Liver (tissue), 9 donors: ENCODE data around the gene ZYX. TPM values are rescaled to one million over a fixed set of nuclear protein-coding genes. Genes with fewer than 3 reads are reported as not detected.
A peak's percentile ranks its signal among the peaks of the same experiment; 100 is the strongest.

Experiments
- DNase-seq: peaks from one replicate; pipeline ENCODE4 v3.0.0-alpha.2; 2017; ENCODE audit warnings: low spot score
- H3K27ac ChIP-seq, 2 donors: one replicate each; pipeline ENCODE4 v1.7.0; 2013; ENCODE audit warnings: inconsistent platforms in 2 of 2, low read length in 2 of 2, control low read depth in 1 of 2, low read depth in 1 of 2, mild to moderate bottlenecking in 1 of 2
- H3K27me3 ChIP-seq, 4 donors: one replicate each; pipeline versions ENCODE4 v1.6.1 to v1.7.0; 2013; ENCODE audit warnings: low read length in 3 of 4, inconsistent platforms in 1 of 4, mild to moderate bottlenecking in 1 of 4, moderate library complexity in 1 of 4; ENCODE audit not compliant: control insufficient read depth in 4 of 4, insufficient read depth in 4 of 4
- H3K36me3 ChIP-seq, 4 donors: one replicate each; pipeline versions ENCODE4 v1.6.1 to v1.7.0; 2013; ENCODE audit warnings: low read length in 3 of 4, mild to moderate bottlenecking in 3 of 4, low read depth in 1 of 4, moderate library complexity in 1 of 4; ENCODE audit not compliant: control insufficient read depth in 4 of 4, insufficient read depth in 3 of 4
- H3K4me1 ChIP-seq, 4 donors: one replicate each; pipeline versions ENCODE4 v1.6.1 to v1.7.0; 2013; ENCODE audit warnings: low read length in 3 of 4, mild to moderate bottlenecking in 3 of 4, moderate library complexity in 1 of 4; ENCODE audit not compliant: control insufficient read depth in 4 of 4, insufficient read depth in 4 of 4
- H3K4me3 ChIP-seq, 3 donors: one replicate each; pipeline versions ENCODE4 v1.6.1 to v1.7.0; 2013; ENCODE audit warnings: low read length in 3 of 3, control low read depth in 1 of 3, low read depth in 1 of 3, mild to moderate bottlenecking in 1 of 3
- H3K9ac ChIP-seq, 2 donors: one replicate each; pipeline ENCODE4 v1.7.0; 2013; ENCODE audit warnings: low read length in 2 of 2, mild to moderate bottlenecking in 2 of 2, moderate library complexity in 2 of 2, control low read depth in 1 of 2, low read depth in 1 of 2
- H3K9me3 ChIP-seq, 4 donors: one replicate each; pipeline versions ENCODE4 v1.6.1 to v1.7.0; 2013; ENCODE audit warnings: low read length in 3 of 4; ENCODE audit not compliant: control insufficient read depth in 4 of 4
- CTCF ChIP-seq: fragments of 150-350 bp; IDR thresholded peaks from 2 replicates; pipeline ENCODE4 v1.5.1; 2017; ENCODE audit warnings: improper control_type of control experiment, low read depth, low read length; ENCODE audit not compliant: missing input control
- EGR1 ChIP-seq, 2 donors: IDR thresholded peaks; 2 replicates each; pipeline ENCODE4 v1.6.1; 2016 to 2018; ENCODE audit warnings: antibody characterized with exemption in 2 of 2, low read depth in 2 of 2
- FOXA1 ChIP-seq: IDR thresholded peaks from 2 replicates; pipeline ENCODE4 v1.6.1; 2016; ENCODE audit warnings: antibody characterized with exemption
- FOXA2 ChIP-seq: IDR thresholded peaks from 2 replicates; pipeline ENCODE4 v1.6.1; 2016; ENCODE audit warnings: antibody characterized with exemption
- GABPA ChIP-seq, 2 donors: IDR thresholded peaks in 1 of 2; conservative IDR thresholded peaks in 1 of 2; 2 replicates each; pipeline ENCODE4 v1.6.1; 2016; ENCODE audit warnings: antibody characterized with exemption in 2 of 2, mild to moderate bottlenecking in 1 of 2, moderate library complexity in 1 of 2
- HNF4A ChIP-seq, 2 donors: conservative IDR thresholded peaks; 2 replicates each; pipeline ENCODE4 v1.6.1; 2016; ENCODE audit warnings: antibody characterized with exemption in 2 of 2, mild to moderate bottlenecking in 2 of 2
- HNF4G ChIP-seq: IDR thresholded peaks from 2 replicates; pipeline ENCODE4 v1.6.1; 2016; ENCODE audit warnings: antibody characterized with exemption
- JUND ChIP-seq, 2 donors: IDR thresholded peaks; 2 replicates each; pipeline ENCODE4 v1.6.1; 2016; ENCODE audit warnings: antibody characterized with exemption in 2 of 2
- NR2F2 ChIP-seq: IDR thresholded peaks from 2 replicates; pipeline ENCODE4 v1.6.1; 2016; ENCODE audit warnings: antibody characterized with exemption
- RAD21 ChIP-seq, 2 donors: IDR thresholded peaks; 2 replicates each; pipeline ENCODE4 v1.6.1; 2016; ENCODE audit warnings: antibody characterized with exemption in 2 of 2, mild to moderate bottlenecking in 2 of 2
- REST ChIP-seq: IDR thresholded peaks from 2 replicates; pipeline ENCODE4 v1.6.1; 2016; ENCODE audit warnings: antibody characterized with exemption, mild to moderate bottlenecking
- RXRA ChIP-seq, 2 donors: IDR thresholded peaks; 2 replicates each; pipeline ENCODE4 v1.6.1; 2017 to 2018; ENCODE audit warnings: antibody characterized with exemption in 2 of 2, mild to moderate bottlenecking in 1 of 2
- SP1 ChIP-seq: IDR thresholded peaks from 2 replicates; pipeline ENCODE4 v1.6.1; 2018; ENCODE audit warnings: antibody characterized with exemption, mild to moderate bottlenecking
- TAF1 ChIP-seq: conservative IDR thresholded peaks from 2 replicates; pipeline ENCODE4 v1.6.1; 2016; ENCODE audit warnings: antibody characterized with exemption, mild to moderate bottlenecking
- YY1 ChIP-seq: IDR thresholded peaks from 2 replicates; pipeline ENCODE4 v1.6.1; 2016; ENCODE audit warnings: antibody characterized with exemption, mild to moderate bottlenecking
- WGBS: extraction: QIAGEN DNeasy Blood & Tissue Kit; methylation state at CpG from one replicate; pipeline ENCODE4 v1.1.7; 2013; 5-methylcytosine and 5-hydroxymethylcytosine counted together
- polyA plus RNA-seq, 2 donors: library from polyadenylated mRNA; stranded (reverse) in 1 of 2; unstranded in 1 of 2; fragments of 200-250 nt in 1 of 2; fragments of >200 nt in 1 of 2; fragmentation: Nextera tagmentation in 1 of 2; extraction: Ambion mirVana in 1 of 2; gene quantifications; one replicate each; pipeline versions ENCODE4 v1.2.1 to v1.2.3, GENCODE V29; 2013 to 2015
- total RNA-seq, 2 donors: library from RNA; depleted of rRNA; stranded (reverse); fragments of >200 nt; gene quantifications; one replicate each; pipeline ENCODE4 v1.2.3, GENCODE V29; 2014
- TF ChIP-seq, protein P1 (sequence below): IDR thresholded peaks from 2 replicates; pipeline ENCODE4 v1.6.1; 2016; ENCODE audit warnings: antibody characterized with exemption
- TF ChIP-seq, protein P2 (sequence below): IDR thresholded peaks from 2 replicates; pipeline ENCODE4 v1.6.1; 2016; ENCODE audit warnings: antibody characterized with exemption
- TF ChIP-seq, protein P3 (sequence below): IDR thresholded peaks from 2 replicates; pipeline ENCODE4 v1.6.1; 2016; ENCODE audit warnings: antibody characterized with exemption
- donor health status: healthy.
- donor health status: healthy.
- donor health status: healthy.
- donor health status: healthy.
- donor health status: healthy.

ZYX gene
- total and polyA plus RNA-seq, 4 donors = 15.4 to 49.7 (median 16.5) TPM

- Histone ChIP-seq H3K4me1 (peaks cover 0 to 10% (median 4%) of the 10 kb centered on the region in 4 donors), H3K4me3 (no peak overlapping the region), H3K9me3 (no peaks in the 10 kb centered on the region), H3K36me3 (no peaks in the 10 kb centered on the region), H3K27me3 (no peaks in the 10 kb centered on the region), H3K27ac (no peak overlapping the region), H3K9ac (no peak overlapping the region)
- 2% methylated on average over 3 of the region's 3 CpGs for WGBS
- no peak for DNase-seq
- TF ChIP-seq HNF4G (no peak), REST (no peak), YY1 (no peak), NR2F2 (no peak), FOXA1 (no peak), JUND (IDR thresholded peaks at IDR 0.05) (no peak), CTCF (peak; percentile 80), EGR1 (IDR thresholded peaks at IDR 0.05; ENCODE audit: low read depth in 2 of 2) (no peak), SP1 (no peak), FOXA2 (no peak), HNF4A (conservative IDR thresholded peaks at IDR 0.05) (no peak), RAD21 (IDR thresholded peaks at IDR 0.05) (peak; percentile 94 to 96), GABPA (IDR thresholded peaks at IDR 0.05 in 1 of 2, conservative IDR thresholded peaks at IDR 0.05 in 1 of 2) (no peak), TAF1 (no peak), RXRA (IDR thresholded peaks at IDR 0.05) (peak; percentile 22 to 27)
- TF ChIP-seq, protein P1, sequence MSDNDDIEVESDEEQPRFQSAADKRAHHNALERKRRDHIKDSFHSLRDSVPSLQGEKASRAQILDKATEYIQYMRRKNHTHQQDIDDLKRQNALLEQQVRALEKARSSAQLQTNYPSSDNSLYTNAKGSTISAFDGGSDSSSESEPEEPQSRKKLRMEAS = no peak
- TF ChIP-seq, protein P2, sequence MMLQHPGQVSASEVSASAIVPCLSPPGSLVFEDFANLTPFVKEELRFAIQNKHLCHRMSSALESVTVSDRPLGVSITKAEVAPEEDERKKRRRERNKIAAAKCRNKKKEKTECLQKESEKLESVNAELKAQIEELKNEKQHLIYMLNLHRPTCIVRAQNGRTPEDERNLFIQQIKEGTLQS = no peak
- TF ChIP-seq, protein P3, sequence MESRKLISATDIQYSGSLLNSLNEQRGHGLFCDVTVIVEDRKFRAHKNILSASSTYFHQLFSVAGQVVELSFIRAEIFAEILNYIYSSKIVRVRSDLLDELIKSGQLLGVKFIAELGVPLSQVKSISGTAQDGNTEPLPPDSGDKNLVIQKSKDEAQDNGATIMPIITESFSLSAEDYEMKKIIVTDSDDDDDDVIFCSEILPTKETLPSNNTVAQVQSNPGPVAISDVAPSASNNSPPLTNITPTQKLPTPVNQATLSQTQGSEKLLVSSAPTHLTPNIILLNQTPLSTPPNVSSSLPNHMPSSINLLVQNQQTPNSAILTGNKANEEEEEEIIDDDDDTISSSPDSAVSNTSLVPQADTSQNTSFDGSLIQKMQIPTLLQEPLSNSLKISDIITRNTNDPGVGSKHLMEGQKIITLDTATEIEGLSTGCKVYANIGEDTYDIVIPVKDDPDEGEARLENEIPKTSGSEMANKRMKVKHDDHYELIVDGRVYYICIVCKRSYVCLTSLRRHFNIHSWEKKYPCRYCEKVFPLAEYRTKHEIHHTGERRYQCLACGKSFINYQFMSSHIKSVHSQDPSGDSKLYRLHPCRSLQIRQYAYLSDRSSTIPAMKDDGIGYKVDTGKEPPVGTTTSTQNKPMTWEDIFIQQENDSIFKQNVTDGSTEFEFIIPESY = no peak
Measured at GRCh38 chr7:143416565-143417149, 35.5 kb downstream of the ZYX start.
